HCT116 (cell line): ENCODE results near the gene CLEC19A. TPM values are rescaled to one million over a fixed set of nuclear protein-coding genes. Genes with fewer than 3 reads are reported as not detected.

Experiments used
- ATAC-seq: fragments of 200-7000 bp; cut with Tn5 transposase; 2 replicates; pipeline ENCODE4 v1.9.1; 2020; ENCODE audit warnings: mild to moderate bottlenecking, moderate library complexity
- BruUV-seq: library from RNA; stranded (reverse); fragments of 400-500 nt; replicated peaks from 2 replicates; lab custom pipeline; 2021; lab: Mats Ljungman, UMichigan
- CTCF ChIA-PET: fragments of 300-600 bp; sonication (Branson Sonifier 250); formaldehyde crosslinking; loops from one replicate; lab custom pipeline; 2021; ENCODE audit warnings: antibody characterized with exemption; lab: Charles Lee
- POLR2A ChIA-PET: fragments of 300-600, 350-600 bp; sonication (Branson Sonifier 250); formaldehyde crosslinking; loops from one replicate; lab custom pipeline; 2021; ENCODE audit warnings: antibody characterized with exemption; lab: Charles Lee
- RAD21 ChIA-PET, 2 experiments: fragments of 300-600 bp; sonication (Branson Sonifier 250); formaldehyde crosslinking; loops; one replicate each; lab custom pipeline; 2023; ENCODE audit warnings: low total read pairs in 2 of 2; ENCODE audit not compliant: uncharacterized antibody in 2 of 2, unreplicated experiment in 2 of 2, low non-redundant PET in 1 of 2; lab: Charles Lee
- DNase-seq: peaks from one replicate; pipeline ENCODE4 v3.0.0-alpha.2; 2010; ENCODE audit warnings: low read depth, low spot score
- H2AFZ ChIP-seq: fragments of 200-600 bp; shearing (Covaris generic), sonication (generic); 2 replicates; pipeline ENCODE4 v1.6.1; 2017; ENCODE audit warnings: low read depth, mixed run types, mixed read lengths, antibody characterized with exemption, low read length; ENCODE audit not compliant: poor library complexity, severe bottlenecking
- H3K27ac ChIP-seq: 2 replicates; pipeline ENCODE4 v1.5.1; 2012; ENCODE audit warnings: low read depth, low read length
- H3K27me3 ChIP-seq: fragments of 200-600 bp; sonication (generic); 2 replicates; pipeline ENCODE4 v1.6.1; 2016; ENCODE audit warnings: mixed run types, low read length, mixed read lengths; ENCODE audit not compliant: insufficient read depth
- H3K36me3 ChIP-seq, 2 experiments: fragments of 200-500 bp in 1 of 2; fragments of 200-600 bp in 1 of 2; sonication (Bioruptor generic) in 1 of 2; sonication (generic) in 1 of 2; 2 replicates each; pipeline versions ENCODE4 v1.5.1 to v1.6.1; 2014 to 2016; ENCODE audit warnings: low read length in 2 of 2, inconsistent platforms in 1 of 2, mixed read lengths in 1 of 2, mixed run types in 1 of 2; ENCODE audit not compliant: insufficient read depth in 2 of 2, control insufficient read depth in 1 of 2
- H3K4me1 ChIP-seq, 2 experiments: fragments of 200-600 bp in 1 of 2; sonication (generic) in 1 of 2; 2 replicates each; pipeline versions ENCODE4 v1.5.1 to v1.6.1; 2012 to 2017; ENCODE audit warnings: low read length in 2 of 2, inconsistent platforms in 1 of 2, mild to moderate bottlenecking in 1 of 2, mixed read lengths in 1 of 2, mixed run types in 1 of 2, moderate library complexity in 1 of 2; ENCODE audit not compliant: insufficient read depth in 2 of 2, control insufficient read depth in 1 of 2
- H3K4me2 ChIP-seq: fragments of 200-600 bp; sonication (generic); 2 replicates; pipeline ENCODE4 v1.6.1; 2017; ENCODE audit warnings: mixed run types, low read length, mixed read lengths
- H3K4me3 ChIP-seq, 2 experiments: fragments of 200-600 bp in 1 of 2; sonication (generic) in 1 of 2; replicated peaks in 1 of 2; 2 replicates each; pipeline ENCODE4 v1.5.1; 2011 to 2016; ENCODE audit warnings: low read length in 2 of 2, control low read depth in 1 of 2, low read depth in 1 of 2, mild to moderate bottlenecking in 1 of 2, mixed read lengths in 1 of 2, mixed run types in 1 of 2
- H3K79me2 ChIP-seq: fragments of 200-600 bp; sonication (generic); 2 replicates; pipeline ENCODE4 v1.6.1; 2017; ENCODE audit warnings: mild to moderate bottlenecking, mixed run types, low read length, moderate library complexity, mixed read lengths; ENCODE audit not compliant: insufficient read depth
- H3K9ac ChIP-seq: fragments of 200-600 bp; sonication (generic); 2 replicates; pipeline ENCODE4 v1.6.1; 2016; ENCODE audit warnings: low read length, mixed read lengths
- H3K9me2 ChIP-seq: fragments of 200-600 bp; sonication (generic), shearing (Covaris generic); 2 replicates; pipeline ENCODE4 v1.6.1; 2017; ENCODE audit warnings: mixed run types, mild to moderate bottlenecking, moderate library complexity; ENCODE audit not compliant: insufficient read depth
- H3K9me3 ChIP-seq, 2 experiments: fragments of 200-500 bp in 1 of 2; fragments of 200-600 bp in 1 of 2; sonication (Bioruptor generic) in 1 of 2; sonication (generic) in 1 of 2; 2 replicates each; pipeline ENCODE4 v1.6.1; 2014 to 2017; ENCODE audit warnings: low read length in 2 of 2, mixed read lengths in 2 of 2, inconsistent platforms in 1 of 2, low read depth in 1 of 2, mild to moderate bottlenecking in 1 of 2, mixed run types in 1 of 2, moderate library complexity in 1 of 2; ENCODE audit not compliant: control insufficient read depth in 1 of 2, insufficient read depth in 1 of 2
- H4K20me1 ChIP-seq: fragments of 200-600 bp; sonication (generic), shearing (Covaris generic); 2 replicates; pipeline ENCODE4 v1.6.1; 2017; ENCODE audit warnings: mixed run types, mild to moderate bottlenecking, moderate library complexity; ENCODE audit not compliant: insufficient read depth
- CTCF ChIP-seq, 3 experiments: fragments of 200-600 bp in 1 of 3; sonication (generic) in 1 of 3; IDR thresholded peaks in 2 of 3; conservative IDR thresholded peaks in 1 of 3; 2 replicates each; pipeline ENCODE4 v1.5.1; 2012 to 2017; ENCODE audit warnings: low read depth in 2 of 3, low read length in 2 of 3, antibody characterized with exemption in 1 of 3, borderline replicate concordance in 1 of 3, control low read depth in 1 of 3, mild to moderate bottlenecking in 1 of 3, mixed read lengths in 1 of 3, mixed run types in 1 of 3, moderate library complexity in 1 of 3; ENCODE audit not compliant: insufficient read depth in 1 of 3
- EZH2phosphoT487 ChIP-seq: fragments of 200-600 bp; IDR thresholded peaks from 2 replicates; pipeline ENCODE4 v1.6.1; 2018; ENCODE audit warnings: antibody characterized with exemption, borderline replicate concordance
- FOSL1 ChIP-seq: IDR thresholded peaks from 2 replicates; pipeline ENCODE4 v1.6.1; 2012; ENCODE audit warnings: low read depth
- JUND ChIP-seq: IDR thresholded peaks from 2 replicates; pipeline ENCODE4 v1.6.1; 2012
- SP1 ChIP-seq: IDR thresholded peaks from 2 replicates; pipeline ENCODE4 v1.6.1; 2012; ENCODE audit warnings: low read depth
- ZBTB33 ChIP-seq: IDR thresholded peaks from 2 replicates; pipeline ENCODE4 v1.6.1; 2011; ENCODE audit warnings: mild to moderate bottlenecking, low read length, moderate library complexity; ENCODE audit not compliant: insufficient replicate concordance; ENCODE audit errors: extremely low read depth
- intact Hi-C: fragments of 100-400 bp; cut with micrococcal nuclease; formaldehyde crosslinking; loops from 2 replicates; pipeline ENCODE4 v1.10.0; 2022
- total RNA-seq: library from RNA; stranded (reverse); gene quantifications from one replicate; pipeline ENCODE4 v1.2.1, GENCODE V29; 2021; ENCODE audit not compliant: unreplicated experiment

The CLEC19A gene
- total RNA-seq, 1 experiment from 2014 or later, result not detected

GRCh38 chr16:19245326-19245925 is 40.1 kb upstream of the CLEC19A start:
- Histone ChIP-seq H3K9me2 (no peaks in the 10 kb centered on the region), H3K36me3 (no peaks in the 10 kb centered on the region), H2AFZ (no peak overlapping the region), H3K9me3 (no peaks in the 10 kb centered on the region)
- no peak for DNase-seq
- TF ChIP-seq ZBTB33 (no peak), SP1 (no peak), FOSL1 (no peak), JUND (no peak), CTCF (IDR thresholded peaks at IDR 0.05 in 2 of 3, conservative IDR thresholded peaks at IDR 0.05 in 1 of 3; ENCODE audit: borderline replicate concordance in 1 of 3, insufficient read depth in 1 of 3, low read depth in 2 of 3, low read length in 2 of 3) (no peak), EZH2phosphoT487 (no peak)
- TF ChIP-seq, all 23 proteins: peak for 0
- Histone ChIP-seq H3K4me3 (no peak overlapping the region), H3K9ac (no peak overlapping the region), H3K4me1 (no peaks in the 10 kb centered on the region), H3K4me2 (no peak overlapping the region), H3K79me2 (no peaks in the 10 kb centered on the region), H3K27me3 (no peaks in the 10 kb centered on the region), H4K20me1 (no peaks in the 10 kb centered on the region), H3K27ac (no peak overlapping the region)
- no peak for ATAC-seq
- intact Hi-C loops, result no loop called here
- BruUV-seq, result no TSS peak
- ChIA-PET POLR2A (no interaction called here), CTCF (no interaction called here), RAD21 (no interaction called here)
